Measurements from ENCODE around the gene NTN1. TPM values are rescaled to one million over a fixed set of nuclear protein-coding genes. Genes with fewer than 3 reads are reported as not detected.
A peak's percentile ranks its signal among the peaks of the same experiment; 100 is the strongest.
"Not testable (repeated sequence)": the region's sequence is repeated elsewhere in the genome, so short reads cannot be mapped to it uniquely, and the experiment has no call there.

NTN1 gene
- polyA plus RNA-seq, 3 donors = 3.3 to 12.0 (median 7.9) TPM

DNA sequence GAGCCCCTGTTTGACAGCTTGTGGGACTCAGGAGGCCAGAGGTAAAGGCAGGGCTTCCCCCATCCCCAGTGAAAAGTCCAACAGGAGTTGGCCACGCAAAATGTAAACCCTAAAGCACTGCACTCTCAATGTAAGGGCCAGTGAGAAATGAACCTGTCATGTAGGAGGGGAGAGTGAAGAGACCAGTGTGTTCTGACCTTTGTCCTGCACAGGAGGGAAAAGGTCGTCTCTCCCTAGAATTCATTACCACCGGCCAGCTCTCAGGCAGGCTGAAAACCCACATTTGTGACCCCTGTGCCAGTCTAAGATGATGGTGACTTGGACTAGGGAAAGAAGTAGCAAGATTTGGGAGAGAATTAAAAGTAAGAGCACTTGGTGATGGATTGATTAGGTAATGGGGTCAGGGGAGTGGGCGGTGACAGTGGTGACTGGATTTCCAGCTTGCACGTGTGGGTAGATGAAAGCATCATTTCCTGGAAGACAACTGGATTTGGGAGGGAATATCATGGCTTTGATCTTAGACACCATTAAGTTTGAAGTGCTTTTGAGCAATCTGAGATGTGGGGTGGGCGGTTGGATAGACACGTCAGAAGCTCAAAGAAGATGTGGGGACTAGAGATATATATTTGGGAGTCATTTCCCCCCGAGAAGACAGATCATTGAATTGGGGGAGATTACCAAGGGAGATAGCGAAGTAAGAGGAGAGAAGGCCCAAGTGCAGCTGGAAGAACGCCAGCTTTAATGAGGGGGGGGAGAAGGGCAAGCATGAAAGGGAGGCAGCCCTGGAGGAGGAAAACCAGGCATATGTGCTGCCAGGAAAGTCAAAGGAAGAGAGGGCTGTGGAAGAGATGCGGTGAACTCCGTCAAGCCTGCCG, 119.5 kb downstream of the NTN1 start:
- peak in 2 of 11 donors; percentile 16 to 27 for DNase-seq (ENCODE audit: extremely low read depth in 1 of 11, low read depth in 9 of 11, low spot score in 4 of 11)

GRCh38 chr17:9141425-9141753, 120.1 kb downstream of the NTN1 start:
- DNase-seq (ENCODE audit: extremely low read depth in 1 of 11, low read depth in 9 of 11, low spot score in 4 of 11) = no peak

DNA sequence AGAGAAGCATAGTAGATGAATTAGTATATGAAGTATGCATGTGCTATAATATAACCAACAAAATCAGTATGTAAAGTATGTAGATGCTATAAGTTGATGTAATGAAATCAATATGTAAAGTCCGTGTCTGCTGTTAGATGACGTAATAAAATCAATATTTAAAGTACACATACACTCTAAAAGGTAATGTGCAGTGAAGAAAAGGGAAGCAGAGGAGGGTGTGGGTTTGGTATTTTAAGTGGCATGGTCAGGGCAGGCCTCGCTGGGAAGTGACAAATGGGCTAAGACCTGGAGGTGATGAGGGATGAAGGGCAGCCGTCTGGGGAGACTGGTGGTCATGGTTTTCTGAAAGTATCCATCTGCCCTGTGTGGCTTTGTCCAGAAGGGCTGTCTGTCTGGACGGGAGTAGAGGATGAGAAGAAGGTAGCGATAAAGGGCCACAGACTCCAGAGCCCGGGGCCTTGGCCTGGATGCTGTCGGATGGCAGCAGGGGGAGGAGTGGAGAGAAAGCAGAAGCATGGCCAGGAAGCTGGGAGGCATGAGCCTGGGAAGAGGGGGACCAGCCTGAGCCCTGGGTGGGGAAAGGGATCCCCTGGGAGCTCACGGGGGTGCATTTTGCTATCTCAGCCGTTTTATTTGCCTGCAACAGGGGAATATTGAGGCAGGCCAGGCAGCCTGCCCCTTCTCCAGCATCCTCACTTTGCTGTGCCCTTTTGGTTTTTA, 121.6 kb downstream of the NTN1 start:
- DNase-seq (ENCODE audit: extremely low read depth in 1 of 11, low read depth in 9 of 11, low spot score in 4 of 11) = no peak

DNA sequence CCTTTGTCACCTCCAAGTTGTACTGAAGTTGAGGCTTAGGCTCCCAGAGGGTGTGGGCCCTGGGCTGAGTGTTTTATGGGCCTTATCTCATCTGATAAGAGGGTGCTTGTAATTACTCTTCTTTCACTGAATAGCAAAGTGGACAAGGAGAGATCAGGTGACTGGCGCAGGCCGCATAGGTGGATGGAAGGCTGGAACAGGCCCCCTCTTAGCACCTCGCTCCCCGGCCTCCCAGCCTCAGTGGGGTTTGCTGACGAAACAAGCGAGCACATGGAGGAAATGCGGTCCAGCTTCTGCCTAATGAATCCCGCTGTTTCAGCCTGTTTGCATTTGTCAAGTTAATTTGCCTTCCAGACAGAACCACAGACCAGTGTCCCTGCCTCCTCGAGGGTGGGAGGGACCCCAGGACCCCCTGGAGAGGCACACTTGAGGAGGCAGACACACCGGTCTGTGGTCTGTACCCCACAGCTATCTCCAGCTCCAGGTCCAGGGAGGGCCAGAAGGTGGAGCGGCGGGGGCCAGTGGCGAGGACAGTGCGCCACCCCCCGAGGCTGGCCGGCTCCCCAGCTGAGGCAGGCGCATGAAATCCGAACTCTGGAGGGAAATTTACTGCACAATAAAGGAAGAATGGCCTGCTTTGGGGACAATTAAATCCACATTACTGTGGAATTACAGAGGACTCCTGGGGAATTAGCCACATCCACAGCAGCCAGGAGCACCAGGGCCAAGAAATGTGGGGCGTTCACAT, 123.4 kb downstream of the NTN1 start:
- DNase-seq (ENCODE audit: extremely low read depth in 1 of 11, low read depth in 9 of 11, low spot score in 4 of 11) = no peak

DNA sequence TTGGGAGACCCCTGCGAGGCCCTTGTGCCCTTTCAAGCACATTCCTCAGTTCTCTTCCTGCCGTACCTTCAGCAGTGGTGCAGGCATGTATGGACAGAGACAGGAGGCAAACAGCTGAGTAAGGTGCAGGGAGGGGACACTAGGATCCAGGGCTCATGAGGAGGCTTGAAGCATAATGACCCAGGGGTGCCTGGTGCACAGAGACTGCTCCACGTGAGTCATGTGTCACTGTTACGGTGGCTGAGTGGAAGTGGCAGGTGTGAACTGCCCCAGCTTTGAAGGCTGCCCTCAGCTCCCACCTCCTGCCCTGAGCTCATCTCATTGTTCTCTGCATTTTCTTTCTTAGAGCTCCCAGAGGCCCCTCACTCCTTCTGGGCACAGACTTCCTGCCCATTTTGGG, 124.8 kb downstream of the NTN1 start:
- DNase-seq (ENCODE audit: extremely low read depth in 1 of 11, low read depth in 9 of 11, low spot score in 4 of 11) = no peak

GRCh38 chr17:9148905-9149525, 127.7 kb downstream of the NTN1 start:
- no peak for DNase-seq (ENCODE audit: extremely low read depth in 1 of 11, low read depth in 9 of 11, low spot score in 4 of 11)

- DNase-seq (ENCODE audit: extremely low read depth in 1 of 11, low read depth in 9 of 11, low spot score in 4 of 11) = no peak
Observed at GRCh38 chr17:9150446-9151090, 129.3 kb downstream of the NTN1 start.

DNA sequence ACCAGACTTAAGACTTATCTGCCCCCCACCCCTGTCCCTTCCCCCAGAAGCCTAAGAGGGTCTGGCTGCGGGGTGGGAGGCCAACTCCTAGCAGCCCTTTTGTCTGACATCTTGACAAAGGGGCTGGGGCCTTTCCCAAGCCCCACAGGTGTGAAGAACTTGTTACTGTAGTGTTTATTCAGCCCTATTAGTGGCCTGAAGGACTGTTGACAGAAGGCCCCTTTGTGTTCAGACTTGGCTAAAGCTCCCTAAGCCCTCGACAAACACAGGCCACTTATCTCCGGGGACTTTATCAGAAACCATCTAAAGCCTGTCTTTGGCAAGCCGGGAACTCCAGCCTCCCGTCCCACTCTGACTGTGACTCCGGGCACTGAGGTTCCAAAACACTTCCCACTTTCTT, 129.8 kb downstream of the NTN1 start:
- no peak for DNase-seq (ENCODE audit: extremely low read depth in 1 of 11, low read depth in 9 of 11, low spot score in 4 of 11)

GRCh38 chr17:9151740-9152139, 130.4 kb downstream of the NTN1 start:
- not testable (repeated sequence) for DNase-seq (ENCODE audit: extremely low read depth in 1 of 11, low read depth in 9 of 11, low spot score in 4 of 11)

GRCh38 chr17:9158544-9159452, 137.5 kb downstream of the NTN1 start:
- no peak for DNase-seq (ENCODE audit: extremely low read depth in 1 of 11, low read depth in 9 of 11, low spot score in 4 of 11)

- no peak for DNase-seq (ENCODE audit: extremely low read depth in 1 of 11, low read depth in 9 of 11, low spot score in 4 of 11)
Observed at GRCh38 chr17:9162275-9162985, 141.1 kb downstream of the NTN1 start.

GRCh38 chr17:9166788-9167187, 145.5 kb downstream of the NTN1 start:
- DNase-seq (ENCODE audit: extremely low read depth in 1 of 11, low read depth in 9 of 11, low spot score in 4 of 11) = no peak

DNA sequence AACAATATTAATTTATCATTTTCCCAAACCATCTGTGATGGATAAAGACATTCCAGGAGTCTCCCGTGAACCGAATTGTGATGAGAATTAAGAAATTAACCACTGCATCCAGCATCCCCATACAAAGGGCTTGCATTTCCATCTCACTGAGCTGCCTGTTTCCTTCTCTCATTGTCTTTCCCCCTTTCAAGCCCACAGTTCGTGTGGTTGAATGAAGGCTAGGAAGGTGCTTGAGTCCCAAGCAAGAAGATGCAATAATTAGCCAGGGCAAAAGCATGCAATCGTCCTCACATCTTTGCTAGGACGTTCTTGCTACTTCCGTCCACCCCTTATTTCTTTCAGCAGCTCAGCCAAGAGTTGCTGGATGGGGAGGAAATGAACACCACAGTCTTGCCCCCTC, 146.1 kb downstream of the NTN1 start:
- no peak for DNase-seq (ENCODE audit: extremely low read depth in 1 of 11, low read depth in 9 of 11, low spot score in 4 of 11)

GRCh38 chr17:9169116-9169515, 147.8 kb downstream of the NTN1 start:
- DNase-seq (ENCODE audit: extremely low read depth in 1 of 11, low read depth in 9 of 11, low spot score in 4 of 11) = no peak

DNA sequence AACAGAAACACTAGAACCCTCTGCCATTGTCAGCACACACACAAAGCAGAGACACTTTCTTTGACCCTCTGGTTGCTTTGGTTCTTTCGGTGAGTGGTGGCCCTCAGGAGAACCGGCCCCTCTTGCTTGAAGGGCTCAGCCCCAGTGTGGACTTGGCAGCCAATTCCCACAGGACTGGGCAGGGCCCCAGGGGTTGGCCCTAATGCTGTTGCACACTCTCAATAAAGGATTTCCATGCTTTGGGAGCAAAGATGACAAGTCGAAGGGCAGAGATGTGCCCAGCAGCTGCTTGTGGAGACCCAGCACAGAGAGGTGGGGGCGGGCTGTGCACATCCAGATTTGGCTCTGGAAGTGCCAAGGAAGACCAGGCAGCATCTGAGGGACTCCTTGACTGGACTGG, 149.0 kb downstream of the NTN1 start:
- DNase-seq (ENCODE audit: extremely low read depth in 1 of 11, low read depth in 9 of 11, low spot score in 4 of 11) = no peak

- no peak for DNase-seq (ENCODE audit: extremely low read depth in 1 of 11, low read depth in 9 of 11, low spot score in 4 of 11)
Observed at GRCh38 chr17:9170853-9171252, 149.5 kb downstream of the NTN1 start.

GRCh38 chr17:9173386-9173983, 152.2 kb downstream of the NTN1 start:
- no peak for DNase-seq (ENCODE audit: extremely low read depth in 1 of 11, low read depth in 9 of 11, low spot score in 4 of 11)

All from renal cortex interstitium (tissue), 11 donors.